ENCODE results near the gene TMEM95. TPM values are rescaled to one million over a fixed set of nuclear protein-coding genes. Genes with fewer than 3 reads are reported as not detected.
"Not testable (repeated sequence)": the region's sequence is repeated elsewhere in the genome, so short reads cannot be mapped to it uniquely, and the experiment has no call there.

TMEM95 gene
- total RNA-seq, 1 donor = not detected

GRCh38 chr17:7322520-7323194 lies 32.3 kb upstream of the TMEM95 start:
- DNase-seq (ENCODE audit: low read depth in 2 of 3, low spot score in 2 of 3) = no peak

GRCh38 chr17:7323731-7324437 lies 31.1 kb upstream of the TMEM95 start:
- DNase-seq (ENCODE audit: low read depth in 2 of 3, low spot score in 2 of 3) = peak; percentile 47 to 49 (median 48)

- no peak for DNase-seq (ENCODE audit: low read depth in 2 of 3, low spot score in 2 of 3)
Measured at GRCh38 chr17:7324438-7324779, 30.5 kb upstream of the TMEM95 start.

GRCh38 chr17:7325031-7325528 lies 29.9 kb upstream of the TMEM95 start:
- no peak for DNase-seq (ENCODE audit: low read depth in 2 of 3, low spot score in 2 of 3)

- DNase-seq (ENCODE audit: low read depth in 2 of 3, low spot score in 2 of 3) = no peak
Measured at GRCh38 chr17:7326186-7326585, 28.8 kb upstream of the TMEM95 start.

GRCh38 chr17:7327056-7327455 lies 27.9 kb upstream of the TMEM95 start:
- DNase-seq (ENCODE audit: low read depth in 2 of 3, low spot score in 2 of 3) = no peak

- DNase-seq (ENCODE audit: low read depth in 2 of 3, low spot score in 2 of 3) = no peak
Measured at GRCh38 chr17:7327501-7327900, 27.5 kb upstream of the TMEM95 start.

- no peak for DNase-seq (ENCODE audit: low read depth in 2 of 3, low spot score in 2 of 3)
Measured at GRCh38 chr17:7328009-7328408, 26.9 kb upstream of the TMEM95 start.

GRCh38 chr17:7328840-7329373 lies 26.0 kb upstream of the TMEM95 start, which contains the start of gene NEURL4:
Gene NEURL4, minus strand, starts transcription at chr17:7329335. Its CDS starts 23 bp downstream, at chr17:7329312.
- DNase-seq (ENCODE audit: low read depth in 2 of 3, low spot score in 2 of 3) = peak in 2 of 3 donors; percentile 34 to 46

DNA sequence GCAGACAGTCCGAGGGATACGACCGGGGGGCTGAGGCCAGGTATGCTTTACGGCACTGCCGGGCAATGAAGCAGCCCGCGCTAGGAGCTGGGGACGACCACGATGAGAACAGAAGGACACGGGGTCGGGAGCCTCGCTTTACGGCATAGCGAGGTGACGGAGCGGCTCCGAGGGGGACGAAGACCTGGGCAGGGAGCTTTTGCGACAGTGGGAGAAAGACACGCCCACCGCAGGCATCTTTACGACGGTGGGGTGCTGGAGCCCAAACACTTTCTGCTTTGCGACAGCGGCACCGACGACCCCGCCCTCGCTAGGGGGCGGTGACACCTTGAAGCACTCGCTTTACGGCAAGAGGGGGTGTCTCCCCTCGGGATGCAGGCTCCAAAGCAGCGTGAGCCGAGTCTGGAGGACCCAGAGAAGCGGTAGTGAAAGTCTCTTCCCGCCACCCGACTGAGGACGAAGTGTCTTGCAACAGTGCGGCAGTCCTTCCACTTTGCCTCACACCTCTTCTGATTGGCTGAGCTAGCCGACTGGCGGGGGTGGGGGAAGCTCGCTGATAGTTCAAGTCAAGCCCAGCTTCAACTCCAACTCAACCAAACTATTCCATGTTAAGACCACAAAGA lies 25.5 kb upstream of the TMEM95 start:
- DNase-seq (ENCODE audit: low read depth in 2 of 3, low spot score in 2 of 3) = peak; percentile 93 to 99 (median 99)

DNA sequence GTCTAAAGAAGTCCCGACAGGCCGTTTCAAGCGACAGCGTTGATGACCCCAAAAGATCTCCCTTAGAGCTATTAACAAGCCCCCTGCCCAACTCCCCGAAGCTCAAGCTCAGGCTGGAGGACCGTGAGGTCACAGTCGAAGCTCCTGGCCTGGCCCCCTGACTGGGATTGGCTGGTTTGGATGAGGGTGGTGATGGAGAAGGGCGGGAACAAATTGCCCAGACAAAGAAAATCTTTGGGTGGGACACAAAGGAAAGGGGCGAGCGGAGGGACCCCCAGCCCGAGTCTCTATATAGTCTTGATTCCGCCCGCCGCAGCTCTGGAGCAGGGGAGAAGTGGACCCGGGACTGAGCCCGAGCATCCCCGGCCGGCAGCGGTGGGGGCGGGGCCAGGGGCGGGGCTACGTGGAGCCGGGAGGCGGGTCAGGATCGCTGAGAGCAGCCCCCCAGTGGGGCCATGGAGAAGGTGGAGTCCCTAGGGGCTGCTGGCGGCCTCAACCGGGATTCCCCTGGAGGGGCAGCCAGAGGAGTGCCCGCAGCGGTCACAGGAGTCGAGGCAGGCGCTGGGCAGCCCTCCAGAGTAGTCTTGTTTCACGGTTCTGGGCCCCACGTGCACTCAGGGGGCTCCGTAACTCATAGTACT lies 24.8 kb upstream of the TMEM95 start:
- peak in 2 of 3 donors; percentile 80 to 90 for DNase-seq (ENCODE audit: low read depth in 2 of 3, low spot score in 2 of 3)

DNA sequence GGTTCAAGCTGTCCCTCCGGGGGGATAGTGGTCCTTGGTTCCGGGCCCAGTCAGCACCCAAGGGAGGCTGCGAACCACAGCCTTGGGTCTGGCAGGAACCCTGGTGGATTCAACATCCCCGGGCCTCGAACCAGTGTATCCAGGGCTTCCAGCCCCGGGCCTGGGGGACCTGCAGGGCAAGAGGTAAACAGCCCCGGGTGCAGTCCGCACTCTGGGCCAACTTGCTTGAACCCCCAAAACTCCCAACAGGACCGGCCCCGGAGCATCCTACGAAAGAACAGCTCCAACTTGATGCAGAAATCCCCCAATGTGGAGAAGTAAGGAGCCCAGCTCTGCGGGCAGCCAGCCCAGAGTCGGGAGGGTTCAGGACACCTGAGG lies 24.3 kb upstream of the TMEM95 start:
- no peak for DNase-seq (ENCODE audit: low read depth in 2 of 3, low spot score in 2 of 3)

DNA sequence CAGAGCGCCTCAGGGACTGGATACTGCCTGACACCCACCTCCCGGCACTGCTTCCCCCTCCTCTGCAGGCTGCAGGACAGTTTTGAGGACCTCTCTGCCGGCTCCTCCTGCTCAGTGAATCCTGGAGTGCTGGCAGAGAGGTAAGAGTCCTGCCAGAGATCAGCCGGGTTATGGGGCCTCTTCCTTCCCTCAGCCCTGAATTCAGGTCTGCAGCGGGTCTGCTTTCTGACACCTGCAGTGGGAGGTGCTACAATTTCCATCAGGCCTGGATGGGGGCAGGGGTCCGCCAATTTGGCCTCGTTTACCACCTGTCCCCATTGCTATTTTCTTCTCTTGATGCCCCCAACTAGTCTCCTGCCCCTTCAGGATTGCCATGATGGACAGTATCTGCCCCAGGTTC lies 22.8 kb upstream of the TMEM95 start:
- no peak for DNase-seq (ENCODE audit: low read depth in 2 of 3, low spot score in 2 of 3)

DNA sequence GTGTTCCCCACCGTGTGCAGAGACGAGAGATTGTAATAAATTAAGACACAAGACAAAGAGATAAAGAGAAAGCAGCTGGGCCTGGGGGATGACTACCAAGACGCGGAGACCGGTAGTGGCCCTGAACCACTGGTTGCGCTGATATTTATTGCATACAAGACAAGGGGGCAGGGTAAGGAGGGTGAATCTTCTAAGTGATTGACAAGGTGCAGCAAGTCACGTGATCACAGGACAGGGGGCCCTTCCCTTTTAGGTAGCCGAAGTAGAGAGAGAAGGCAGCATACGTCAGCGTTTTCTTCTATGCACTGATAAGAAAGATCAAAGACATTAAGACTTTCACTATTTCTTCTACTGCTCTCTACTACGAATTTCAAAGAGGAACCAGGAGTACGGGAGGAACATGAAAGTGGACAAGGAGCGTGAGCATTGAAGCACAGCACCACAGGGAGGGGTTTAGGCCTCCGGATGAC lies 22.3 kb upstream of the TMEM95 start:
- not testable (repeated sequence) for DNase-seq (ENCODE audit: low read depth in 2 of 3, low spot score in 2 of 3)

- no peak for DNase-seq (ENCODE audit: low read depth in 2 of 3, low spot score in 2 of 3)
Measured at GRCh38 chr17:7334938-7335538, 19.9 kb upstream of the TMEM95 start.

DNA sequence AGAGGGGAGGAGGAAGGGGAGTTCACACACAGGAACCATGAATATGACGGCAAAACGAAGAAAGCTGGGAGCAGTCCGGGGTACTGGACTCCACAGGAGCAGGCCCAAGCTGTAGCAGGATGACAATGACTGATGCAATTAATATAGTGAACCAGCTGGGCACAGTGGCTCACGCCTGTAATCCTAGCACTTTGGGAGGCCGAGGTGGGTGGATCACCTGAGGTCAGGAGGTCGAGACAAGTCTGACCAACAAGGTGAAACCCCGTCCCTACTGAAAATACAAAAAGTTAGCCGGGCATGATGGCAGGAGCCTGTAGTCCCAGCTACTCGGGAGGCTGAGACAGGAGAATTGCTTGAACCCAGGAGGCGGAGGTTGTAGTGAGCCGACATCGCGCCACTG lies 19.2 kb upstream of the TMEM95 start:
- not testable (repeated sequence) for DNase-seq (ENCODE audit: low read depth in 2 of 3, low spot score in 2 of 3)

- peak in 2 of 3 donors; percentile 53 to 67 for DNase-seq (ENCODE audit: low read depth in 2 of 3, low spot score in 2 of 3)
Measured at GRCh38 chr17:7336240-7337175, 18.4 kb upstream of the TMEM95 start, which contains the start of gene ACAP1. Gene ACAP1, plus strand, starts transcription at chr17:7336529. Its CDS starts 206 bp downstream, at chr17:7336735.

DNA sequence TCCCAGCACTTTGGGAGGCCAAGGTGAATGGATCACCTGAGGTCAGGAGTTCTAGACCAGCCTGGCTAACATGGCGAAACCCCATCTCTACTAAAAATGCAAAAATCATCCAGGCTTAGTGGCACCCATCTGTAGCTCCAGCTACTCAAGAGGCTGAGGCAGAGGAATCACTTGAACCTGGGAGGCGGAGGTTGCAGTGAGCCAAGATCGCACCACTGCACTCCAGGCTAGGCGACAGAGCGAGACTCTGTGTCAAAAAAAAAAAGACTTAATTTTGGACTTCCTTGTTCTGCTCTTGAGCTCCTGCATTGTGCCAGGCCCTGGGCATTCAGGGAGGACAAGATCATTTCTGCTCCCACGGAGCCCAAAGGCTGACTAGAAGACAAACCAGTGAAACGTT lies 17.4 kb upstream of the TMEM95 start:
- DNase-seq (ENCODE audit: low read depth in 2 of 3, low spot score in 2 of 3) = not testable (repeated sequence)

GRCh38 chr17:7340179-7340578 lies 14.8 kb upstream of the TMEM95 start:
- DNase-seq (ENCODE audit: low read depth in 2 of 3, low spot score in 2 of 3) = no peak

All from hematopoietic multipotent progenitor cell (in vitro differentiated cells).